HCT116 (cell line): ENCODE data around the gene ZBTB16. TPM values are rescaled to one million over a fixed set of nuclear protein-coding genes. Genes with fewer than 3 reads are reported as not detected.

Experiments
- ATAC-seq: fragments of 200-7000 bp; cut with Tn5 transposase; 2 replicates; pipeline ENCODE4 v1.9.1; 2020; ENCODE audit warnings: mild to moderate bottlenecking, moderate library complexity
- BruUV-seq: library from RNA; stranded (reverse); fragments of 400-500 nt; replicated peaks from 2 replicates; lab custom pipeline; 2021; lab: Mats Ljungman, UMichigan
- CTCF ChIA-PET: fragments of 300-600 bp; sonication (Branson Sonifier 250); formaldehyde crosslinking; loops from one replicate; lab custom pipeline; 2021; ENCODE audit warnings: antibody characterized with exemption; lab: Charles Lee
- POLR2A ChIA-PET: fragments of 300-600, 350-600 bp; sonication (Branson Sonifier 250); formaldehyde crosslinking; loops from one replicate; lab custom pipeline; 2021; ENCODE audit warnings: antibody characterized with exemption; lab: Charles Lee
- RAD21 ChIA-PET, 2 experiments: fragments of 300-600 bp; sonication (Branson Sonifier 250); formaldehyde crosslinking; loops; one replicate each; lab custom pipeline; 2023; ENCODE audit warnings: low total read pairs in 2 of 2; ENCODE audit not compliant: uncharacterized antibody in 2 of 2, unreplicated experiment in 2 of 2, low non-redundant PET in 1 of 2; lab: Charles Lee
- DNase-seq: peaks from one replicate; pipeline ENCODE4 v3.0.0-alpha.2; 2010; ENCODE audit warnings: low read depth, low spot score
- H2AFZ ChIP-seq: fragments of 200-600 bp; shearing (Covaris generic), sonication (generic); 2 replicates; pipeline ENCODE4 v1.6.1; 2017; ENCODE audit warnings: low read depth, mixed run types, mixed read lengths, antibody characterized with exemption, low read length; ENCODE audit not compliant: poor library complexity, severe bottlenecking
- H3K27ac ChIP-seq: 2 replicates; pipeline ENCODE4 v1.5.1; 2012; ENCODE audit warnings: low read depth, low read length
- H3K27me3 ChIP-seq: fragments of 200-600 bp; sonication (generic); 2 replicates; pipeline ENCODE4 v1.6.1; 2016; ENCODE audit warnings: mixed run types, low read length, mixed read lengths; ENCODE audit not compliant: insufficient read depth
- H3K36me3 ChIP-seq, 2 experiments: fragments of 200-500 bp in 1 of 2; fragments of 200-600 bp in 1 of 2; sonication (Bioruptor generic) in 1 of 2; sonication (generic) in 1 of 2; 2 replicates each; pipeline versions ENCODE4 v1.5.1 to v1.6.1; 2014 to 2016; ENCODE audit warnings: low read length in 2 of 2, inconsistent platforms in 1 of 2, mixed read lengths in 1 of 2, mixed run types in 1 of 2; ENCODE audit not compliant: insufficient read depth in 2 of 2, control insufficient read depth in 1 of 2
- H3K4me1 ChIP-seq, 2 experiments: fragments of 200-600 bp in 1 of 2; sonication (generic) in 1 of 2; 2 replicates each; pipeline versions ENCODE4 v1.5.1 to v1.6.1; 2012 to 2017; ENCODE audit warnings: low read length in 2 of 2, inconsistent platforms in 1 of 2, mild to moderate bottlenecking in 1 of 2, mixed read lengths in 1 of 2, mixed run types in 1 of 2, moderate library complexity in 1 of 2; ENCODE audit not compliant: insufficient read depth in 2 of 2, control insufficient read depth in 1 of 2
- H3K4me2 ChIP-seq: fragments of 200-600 bp; sonication (generic); 2 replicates; pipeline ENCODE4 v1.6.1; 2017; ENCODE audit warnings: mixed run types, low read length, mixed read lengths
- H3K4me3 ChIP-seq, 2 experiments: fragments of 200-600 bp in 1 of 2; sonication (generic) in 1 of 2; replicated peaks in 1 of 2; 2 replicates each; pipeline ENCODE4 v1.5.1; 2011 to 2016; ENCODE audit warnings: low read length in 2 of 2, control low read depth in 1 of 2, low read depth in 1 of 2, mild to moderate bottlenecking in 1 of 2, mixed read lengths in 1 of 2, mixed run types in 1 of 2
- H3K79me2 ChIP-seq: fragments of 200-600 bp; sonication (generic); 2 replicates; pipeline ENCODE4 v1.6.1; 2017; ENCODE audit warnings: mild to moderate bottlenecking, mixed run types, low read length, moderate library complexity, mixed read lengths; ENCODE audit not compliant: insufficient read depth
- H3K9ac ChIP-seq: fragments of 200-600 bp; sonication (generic); 2 replicates; pipeline ENCODE4 v1.6.1; 2016; ENCODE audit warnings: low read length, mixed read lengths
- H3K9me2 ChIP-seq: fragments of 200-600 bp; sonication (generic), shearing (Covaris generic); 2 replicates; pipeline ENCODE4 v1.6.1; 2017; ENCODE audit warnings: mixed run types, mild to moderate bottlenecking, moderate library complexity; ENCODE audit not compliant: insufficient read depth
- H3K9me3 ChIP-seq, 2 experiments: fragments of 200-500 bp in 1 of 2; fragments of 200-600 bp in 1 of 2; sonication (Bioruptor generic) in 1 of 2; sonication (generic) in 1 of 2; 2 replicates each; pipeline ENCODE4 v1.6.1; 2014 to 2017; ENCODE audit warnings: low read length in 2 of 2, mixed read lengths in 2 of 2, inconsistent platforms in 1 of 2, low read depth in 1 of 2, mild to moderate bottlenecking in 1 of 2, mixed run types in 1 of 2, moderate library complexity in 1 of 2; ENCODE audit not compliant: control insufficient read depth in 1 of 2, insufficient read depth in 1 of 2
- H4K20me1 ChIP-seq: fragments of 200-600 bp; sonication (generic), shearing (Covaris generic); 2 replicates; pipeline ENCODE4 v1.6.1; 2017; ENCODE audit warnings: mixed run types, mild to moderate bottlenecking, moderate library complexity; ENCODE audit not compliant: insufficient read depth
- CBX3 ChIP-seq: IDR thresholded peaks from 2 replicates; pipeline ENCODE4 v1.6.1; 2012; ENCODE audit warnings: low read depth
- EZH2 ChIP-seq: fragments of 200-600 bp; sonication (generic); IDR thresholded peaks from 2 replicates; pipeline ENCODE4 v1.6.1; 2017; ENCODE audit warnings: antibody characterized with exemption, mixed run types
- POLR2A ChIP-seq: IDR thresholded peaks from 2 replicates; pipeline ENCODE4 v1.7.0; 2011; ENCODE audit warnings: borderline replicate concordance; ENCODE audit not compliant: insufficient read depth, insufficient read length; ENCODE audit errors: extremely low read depth
- SP1 ChIP-seq: IDR thresholded peaks from 2 replicates; pipeline ENCODE4 v1.6.1; 2012; ENCODE audit warnings: low read depth
- SRF ChIP-seq: IDR thresholded peaks from 2 replicates; pipeline ENCODE4 v1.6.1; 2012; ENCODE audit warnings: low read depth
- ZFX ChIP-seq: fragments of 450-650 bp; IDR thresholded peaks from 2 replicates; pipeline ENCODE4 v1.6.1; 2017
- intact Hi-C: fragments of 100-400 bp; cut with micrococcal nuclease; formaldehyde crosslinking; loops from 2 replicates; pipeline ENCODE4 v1.10.0; 2022
- total RNA-seq: library from RNA; stranded (reverse); gene quantifications from one replicate; pipeline ENCODE4 v1.2.1, GENCODE V29; 2021; ENCODE audit not compliant: unreplicated experiment
- TF ChIP-seq, protein P1 (sequence below): IDR thresholded peaks from 2 replicates; pipeline ENCODE4 v1.6.1; 2012
- TF ChIP-seq, protein P2 (sequence below), 3 experiments: fragments of 200-600 bp in 1 of 3; sonication (generic) in 1 of 3; IDR thresholded peaks in 2 of 3; conservative IDR thresholded peaks in 1 of 3; 2 replicates each; pipeline ENCODE4 v1.5.1; 2012 to 2017; ENCODE audit warnings: low read depth in 2 of 3, low read length in 2 of 3, antibody characterized with exemption in 1 of 3, borderline replicate concordance in 1 of 3, control low read depth in 1 of 3, mild to moderate bottlenecking in 1 of 3, mixed read lengths in 1 of 3, mixed run types in 1 of 3, moderate library complexity in 1 of 3; ENCODE audit not compliant: insufficient read depth in 1 of 3

Gene ZBTB16
- total RNA-seq, 1 experiment from 2014 or later, result 0.30 TPM

DNA sequence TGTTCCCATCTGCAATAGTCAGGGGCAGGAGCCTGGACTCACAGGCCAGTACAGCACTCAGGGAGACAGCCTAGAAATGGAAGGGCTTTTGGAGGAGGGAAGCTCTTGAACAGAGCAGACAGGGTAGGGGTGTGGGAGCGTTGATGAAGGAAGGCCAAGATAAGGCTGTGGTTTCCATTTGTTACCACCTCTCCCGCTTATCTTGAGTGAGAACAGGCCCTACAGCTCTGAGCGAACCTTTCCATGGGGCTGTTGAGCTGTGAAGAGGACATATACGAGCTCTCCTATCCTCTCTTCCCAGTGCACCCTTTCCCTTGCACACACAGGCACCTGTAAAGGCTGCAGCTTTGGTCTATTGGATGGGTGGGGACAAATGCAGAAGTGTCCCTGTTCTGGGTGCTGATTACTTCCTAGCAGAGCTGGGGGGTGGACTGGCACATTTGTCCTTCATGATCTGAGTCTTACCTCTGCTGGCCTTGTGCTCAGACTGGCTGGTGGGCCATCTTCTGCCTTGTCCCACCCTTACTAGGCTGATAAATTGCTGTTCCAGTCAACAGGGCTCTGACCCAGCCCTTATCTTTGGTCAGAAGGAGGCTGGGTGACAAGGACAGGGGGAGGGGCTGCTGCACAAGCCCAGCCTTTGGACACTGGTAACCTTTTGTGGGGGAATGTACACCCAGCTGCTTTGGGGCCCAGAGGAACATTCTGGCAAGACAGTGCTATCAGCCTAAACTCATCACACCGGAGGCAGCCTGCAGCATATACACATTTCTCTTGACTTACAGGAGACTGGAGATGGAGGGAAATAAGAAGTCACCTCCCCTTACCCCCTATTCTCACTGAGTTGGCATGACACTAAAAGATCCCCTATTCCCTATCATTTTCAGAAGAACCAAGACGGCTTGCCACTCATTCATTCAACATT, 156.6 kb downstream of the ZBTB16 start (continued):
- TF ChIP-seq EZH2 (no peak), SP1 (no peak), SRF (no peak), POLR2A (no peak), ZFX (no peak)
- TF ChIP-seq, protein P1, sequence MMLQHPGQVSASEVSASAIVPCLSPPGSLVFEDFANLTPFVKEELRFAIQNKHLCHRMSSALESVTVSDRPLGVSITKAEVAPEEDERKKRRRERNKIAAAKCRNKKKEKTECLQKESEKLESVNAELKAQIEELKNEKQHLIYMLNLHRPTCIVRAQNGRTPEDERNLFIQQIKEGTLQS, result no peak

DNA sequence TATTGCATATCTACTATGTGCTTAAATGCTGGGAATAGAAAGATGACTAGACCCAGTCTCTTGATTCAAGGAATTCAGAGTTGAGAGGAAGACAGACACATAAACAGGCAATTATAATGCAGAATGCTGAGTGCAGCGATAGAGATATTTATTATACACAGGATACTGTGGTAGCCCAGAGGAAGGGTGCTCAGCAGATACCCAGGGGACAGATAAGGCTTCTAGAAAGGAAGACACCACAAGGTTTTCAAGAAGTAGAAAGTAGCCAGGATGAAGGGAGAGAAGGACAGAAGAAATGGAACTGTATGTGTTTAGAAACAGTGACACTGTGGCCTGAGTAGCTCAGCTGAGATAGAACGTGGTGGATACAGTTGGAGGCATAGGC, 157.3 kb downstream of the ZBTB16 start:
- no peaks in the 10 kb centered on the region for H3K36me3 ChIP-seq
- ChIA-PET RAD21 (no interaction called here), POLR2A (no interaction called here), CTCF (no interaction called here)
- no peaks in the 10 kb centered on the region for H4K20me1 ChIP-seq
- no peak overlapping the region for H3K4me3 ChIP-seq
- H3K79me2 ChIP-seq, result no peaks in the 10 kb centered on the region
- no TSS peak for BruUV-seq
- no peak overlapping the region for H3K9ac ChIP-seq
- no peak overlapping the region for H3K4me2 ChIP-seq
- no peak overlapping the region for H3K27ac ChIP-seq
- no peak for TF ChIP-seq CBX3
- TF ChIP-seq, all 23 proteins: peak for 0
- intact Hi-C loops, result no loop called here
- DNase-seq, result no peak
- peaks cover 19% of the 10 kb centered on the region; the same call in 1 of the 2 replicates for H3K27me3 ChIP-seq
- H3K9me3 ChIP-seq, result no peaks in the 10 kb centered on the region
- H3K4me1 ChIP-seq, result no peaks in the 10 kb centered on the region
- H2AFZ ChIP-seq, result no peak overlapping the region
- H3K9me2 ChIP-seq, result no peaks in the 10 kb centered on the region
- ATAC-seq, result no peak

DNA sequence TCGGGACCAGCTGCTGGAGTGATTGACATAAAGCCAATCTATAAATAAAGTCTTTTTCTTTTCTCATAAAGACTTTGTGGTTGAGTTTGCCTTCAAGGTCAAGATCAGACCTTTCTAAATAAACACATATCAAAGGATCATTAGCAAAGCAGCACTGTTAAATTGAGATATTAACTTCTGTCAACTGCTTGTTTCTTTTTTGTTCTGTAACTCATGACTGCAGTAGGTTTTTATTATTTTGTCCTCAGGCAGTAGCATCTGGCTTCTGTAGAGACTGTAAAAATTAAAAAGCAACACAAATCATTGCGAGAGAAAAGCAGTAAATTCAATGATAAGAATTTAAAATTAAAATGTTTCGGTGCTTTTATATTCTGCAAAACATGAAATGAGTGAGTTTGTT, 159.0 kb downstream of the ZBTB16 start:
- TF ChIP-seq, protein P2, sequence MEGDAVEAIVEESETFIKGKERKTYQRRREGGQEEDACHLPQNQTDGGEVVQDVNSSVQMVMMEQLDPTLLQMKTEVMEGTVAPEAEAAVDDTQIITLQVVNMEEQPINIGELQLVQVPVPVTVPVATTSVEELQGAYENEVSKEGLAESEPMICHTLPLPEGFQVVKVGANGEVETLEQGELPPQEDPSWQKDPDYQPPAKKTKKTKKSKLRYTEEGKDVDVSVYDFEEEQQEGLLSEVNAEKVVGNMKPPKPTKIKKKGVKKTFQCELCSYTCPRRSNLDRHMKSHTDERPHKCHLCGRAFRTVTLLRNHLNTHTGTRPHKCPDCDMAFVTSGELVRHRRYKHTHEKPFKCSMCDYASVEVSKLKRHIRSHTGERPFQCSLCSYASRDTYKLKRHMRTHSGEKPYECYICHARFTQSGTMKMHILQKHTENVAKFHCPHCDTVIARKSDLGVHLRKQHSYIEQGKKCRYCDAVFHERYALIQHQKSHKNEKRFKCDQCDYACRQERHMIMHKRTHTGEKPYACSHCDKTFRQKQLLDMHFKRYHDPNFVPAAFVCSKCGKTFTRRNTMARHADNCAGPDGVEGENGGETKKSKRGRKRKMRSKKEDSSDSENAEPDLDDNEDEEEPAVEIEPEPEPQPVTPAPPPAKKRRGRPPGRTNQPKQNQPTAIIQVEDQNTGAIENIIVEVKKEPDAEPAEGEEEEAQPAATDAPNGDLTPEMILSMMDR (IDR thresholded peaks at IDR 0.05 in 2 of 3, conservative IDR thresholded peaks at IDR 0.05 in 1 of 3; ENCODE audit: borderline replicate concordance in 1 of 3, insufficient read depth in 1 of 3, low read depth in 2 of 3, low read length in 2 of 3), result no peak
- no peaks in the 10 kb centered on the region for H3K4me1 ChIP-seq
- ChIA-PET RAD21 (no interaction called here), CTCF (no interaction called here), POLR2A (no interaction called here)
- H3K27ac ChIP-seq, result no peak overlapping the region
- H3K36me3 ChIP-seq, result no peaks in the 10 kb centered on the region
- peaks cover 34% of the 10 kb centered on the region for H3K27me3 ChIP-seq
- H3K4me2 ChIP-seq, result no peak overlapping the region
- H3K9me3 ChIP-seq, result no peaks in the 10 kb centered on the region
- H4K20me1 ChIP-seq, result no peaks in the 10 kb centered on the region
- DNase-seq (no peak), ATAC-seq (no peak)
- no peak overlapping the region for H2AFZ ChIP-seq
- no TSS peak for BruUV-seq
- H3K9me2 ChIP-seq, result no peaks in the 10 kb centered on the region
- H3K9ac ChIP-seq, result no peak overlapping the region
- intact Hi-C loops, result no loop called here
- H3K79me2 ChIP-seq, result no peaks in the 10 kb centered on the region
- H3K4me3 ChIP-seq, result no peak overlapping the region
